GM20431 (cell line): ENCODE measurements around the gene CD248.
"Not testable (repeated sequence)": the region's sequence is repeated elsewhere in the genome, so short reads cannot be mapped to it uniquely, and the experiment has no call there.

Experiments
- in situ Hi-C: fragments of 300-500 bp; cut with MseI, MboI; formaldehyde crosslinking; loops from one replicate; pipeline ENCODE4 v1.15.0; 2020; ENCODE audit warnings: low sequenced_read_pairs; ENCODE audit not compliant: unreplicated experiment

Gene CD248

DNA sequence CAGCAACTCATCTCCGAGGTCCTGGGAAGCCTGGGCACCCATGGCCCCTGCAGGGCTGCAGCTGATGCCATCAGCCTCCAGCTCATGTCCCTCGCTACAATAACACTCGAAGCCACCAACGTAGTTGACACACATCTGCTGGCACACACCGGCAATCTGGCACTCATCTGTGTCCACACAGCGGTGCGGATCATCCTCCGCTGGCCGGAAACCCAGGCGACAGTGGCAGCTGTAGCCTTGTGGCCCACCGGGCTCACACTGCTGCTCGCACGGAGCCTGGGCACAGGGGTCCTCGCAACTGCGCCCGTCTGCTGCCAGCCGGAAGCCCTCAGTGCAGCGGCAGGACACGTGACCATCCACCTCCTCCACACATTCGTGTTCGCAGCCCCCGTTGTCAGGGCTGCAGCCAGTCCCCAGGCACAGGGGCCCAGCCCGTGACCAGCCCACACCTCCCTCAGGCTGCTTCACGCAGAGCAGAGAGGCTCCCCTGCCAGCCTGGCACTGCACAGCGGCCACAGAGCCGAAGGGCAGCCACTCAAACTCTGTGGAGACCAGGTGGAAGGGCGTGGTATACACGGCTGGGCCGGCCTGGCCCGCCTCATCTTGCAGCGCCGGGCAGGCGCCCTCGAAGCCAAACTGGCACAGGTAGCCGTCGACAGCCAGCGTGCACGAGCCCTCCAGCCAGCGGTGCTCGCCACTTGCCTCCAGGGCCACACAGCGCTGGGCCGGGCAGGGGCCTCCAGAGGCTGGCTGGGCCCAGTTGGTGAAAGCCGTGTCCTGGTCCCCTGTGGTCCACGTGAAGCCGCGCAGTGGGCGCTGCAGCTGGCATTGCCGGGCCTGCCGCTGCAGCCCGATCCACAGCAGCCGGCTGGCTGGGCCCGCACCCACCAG, 678 bp downstream of the CD248 start:
- in situ Hi-C loops, result no loop called here

DNA sequence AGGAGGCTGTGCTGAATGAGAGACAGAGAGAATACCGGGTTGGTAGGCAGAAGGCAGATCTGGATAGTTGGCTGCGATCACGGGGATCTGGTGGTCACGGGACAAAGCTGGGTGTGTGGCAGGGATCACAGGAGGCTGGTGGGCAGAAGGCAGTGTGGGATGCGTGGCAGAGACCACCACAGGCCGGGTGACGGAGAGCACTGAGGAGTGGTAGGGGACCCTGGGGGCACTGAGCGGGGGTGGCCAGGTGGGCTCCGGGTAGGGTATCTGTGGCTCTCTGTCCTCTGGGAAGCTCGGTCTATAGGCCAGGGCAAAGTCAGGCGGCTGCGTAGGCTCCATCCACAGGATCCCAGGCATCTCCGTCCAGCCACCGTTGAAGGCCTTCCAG, 1.4 kb downstream of the CD248 start:
- in situ Hi-C loops, result no loop called here

DNA sequence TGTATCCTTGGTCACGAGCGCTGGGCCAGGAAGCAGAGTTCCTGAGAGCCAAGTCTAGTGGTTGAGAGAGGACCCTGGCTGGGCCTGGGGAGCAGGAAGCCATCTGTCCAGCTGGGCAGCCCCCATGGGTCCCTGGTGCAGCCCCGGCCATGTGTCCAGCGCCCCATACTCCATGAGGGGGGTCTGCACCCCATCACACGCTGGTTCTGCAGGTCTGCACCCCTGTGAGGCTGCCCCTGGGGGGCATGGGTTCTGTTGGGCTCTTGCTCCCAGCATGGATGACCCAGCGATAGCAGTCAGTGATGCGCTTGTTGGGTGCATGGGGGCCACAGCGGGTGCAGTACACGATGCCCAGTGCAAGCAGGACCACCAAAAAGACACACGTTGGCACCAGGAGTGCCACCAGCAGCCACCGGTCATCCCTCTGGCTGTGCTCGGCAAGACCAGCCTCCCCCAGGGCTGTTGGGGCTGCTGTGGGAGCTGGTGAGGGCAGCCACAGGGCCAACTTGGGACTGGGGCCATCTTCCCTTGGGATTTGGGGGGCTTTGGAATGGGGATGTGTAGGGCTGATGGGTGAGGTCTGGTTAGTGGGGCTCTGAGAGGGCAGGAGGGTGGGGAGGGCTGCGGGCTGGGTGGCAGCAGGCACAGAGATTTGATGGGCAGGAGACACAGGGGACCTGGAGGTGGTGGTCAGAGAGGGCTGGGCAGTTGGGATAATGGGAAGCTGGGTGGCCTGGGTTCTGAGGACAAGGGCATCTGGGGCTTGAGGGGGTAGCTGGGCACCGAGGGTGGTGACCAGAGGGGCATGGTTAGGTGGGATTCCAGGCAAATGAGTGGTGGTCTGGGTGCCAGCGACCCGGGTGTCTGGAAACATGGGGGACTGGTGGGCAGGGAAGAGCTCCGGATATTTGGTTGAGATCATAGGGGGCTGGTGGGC, 2.0 kb downstream of the CD248 start:
- in situ Hi-C loops, result no loop called here

DNA sequence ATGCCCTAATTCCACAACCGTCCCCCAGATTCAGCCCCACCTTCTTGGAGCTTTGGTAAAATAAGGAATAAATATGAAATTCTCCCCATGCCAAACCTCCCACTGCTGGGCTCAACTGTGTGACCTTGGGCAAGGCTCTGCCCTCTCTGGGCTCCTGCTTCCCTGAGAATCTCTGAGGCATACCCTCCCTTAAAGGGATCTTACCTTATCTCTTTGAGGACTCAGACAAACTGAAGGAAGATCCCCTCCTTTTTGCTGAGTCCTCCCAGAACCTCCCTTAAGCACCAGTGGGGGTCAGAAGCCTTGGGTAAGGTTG, 2.7 kb downstream of the CD248 start:
- in situ Hi-C loops, result no loop called here

DNA sequence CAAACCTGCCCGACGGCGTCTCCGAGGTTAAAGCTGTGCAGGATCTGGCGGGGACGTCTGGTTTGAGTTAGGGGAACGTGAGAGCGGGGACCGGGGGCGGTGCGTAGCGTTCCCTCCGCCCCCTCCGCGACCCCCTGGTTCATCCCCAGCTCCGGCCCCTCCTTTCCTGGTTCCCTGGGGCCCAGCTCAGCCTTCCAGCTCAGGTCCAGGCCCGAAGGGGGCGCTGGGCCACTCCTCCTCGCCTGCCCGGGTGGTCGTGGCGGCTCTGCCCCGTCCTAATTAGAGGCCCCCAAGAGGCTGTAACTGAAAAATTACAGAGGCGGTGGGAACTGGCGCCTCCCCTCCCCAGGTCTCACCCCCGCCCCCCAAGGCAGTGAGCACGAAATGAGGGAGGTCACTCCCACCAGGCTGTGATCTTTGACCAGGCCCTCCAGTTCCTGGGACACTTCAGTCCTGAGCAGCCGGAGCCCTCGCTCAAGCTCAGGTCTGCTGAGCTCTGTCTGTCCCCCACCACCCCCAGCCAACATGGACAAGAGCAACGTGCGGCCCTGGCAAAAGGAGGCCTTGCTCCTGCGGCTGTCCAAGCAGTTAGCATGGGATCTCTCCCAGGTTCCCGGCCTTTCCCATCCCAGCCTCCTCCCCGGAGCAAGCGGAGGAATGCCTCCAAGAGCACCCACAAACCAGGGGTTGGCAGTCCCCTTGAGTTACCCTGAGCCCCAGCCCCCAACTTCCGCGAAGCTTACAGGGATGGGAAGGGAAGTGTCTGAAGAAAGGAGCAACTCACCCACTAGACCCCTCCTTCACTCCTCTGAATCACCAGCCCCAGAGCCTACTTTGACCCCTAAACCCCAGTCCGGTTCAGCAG, 3.3 kb downstream of the CD248 start:
- in situ Hi-C loops, result no loop called here

DNA sequence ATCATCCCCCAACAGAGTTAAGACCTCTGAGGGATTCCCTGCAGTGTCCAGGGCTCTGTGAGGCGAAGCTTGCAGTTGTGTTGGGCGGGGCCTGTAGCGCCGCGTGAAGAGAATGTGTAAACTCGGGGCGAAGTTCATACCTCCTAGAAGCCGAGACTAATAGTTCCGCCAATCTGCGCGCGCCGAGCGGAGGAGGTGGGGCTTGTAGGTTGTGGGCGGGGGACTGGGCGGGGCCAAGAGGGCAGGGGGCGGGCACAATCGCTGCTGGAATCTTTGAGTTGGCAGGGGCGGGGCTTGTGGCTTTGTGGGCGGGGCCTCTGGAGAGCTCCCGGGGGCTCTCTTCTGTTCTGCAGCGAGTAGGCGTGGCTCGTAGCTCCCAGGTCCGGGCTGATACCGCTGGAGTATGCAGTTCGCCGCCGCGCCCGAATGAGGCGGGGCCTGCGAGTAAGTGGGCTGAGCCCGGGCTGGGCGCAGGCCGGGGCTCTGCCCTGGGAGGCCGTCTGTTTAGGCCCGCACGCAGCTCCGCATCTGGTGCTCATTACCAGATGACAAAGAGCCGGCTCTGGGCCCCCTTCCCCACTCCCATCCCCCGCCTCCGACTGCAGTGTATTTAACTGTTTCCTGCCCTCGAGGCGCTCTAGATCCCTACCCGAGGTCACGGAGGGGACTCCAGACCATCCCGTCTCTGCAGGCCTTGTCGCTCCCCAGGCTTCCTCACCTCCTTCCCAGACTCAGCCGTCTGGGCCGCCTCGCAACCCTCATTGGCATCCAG, 4.1 kb downstream of the CD248 start:
- in situ Hi-C loops, result no loop called here

DNA sequence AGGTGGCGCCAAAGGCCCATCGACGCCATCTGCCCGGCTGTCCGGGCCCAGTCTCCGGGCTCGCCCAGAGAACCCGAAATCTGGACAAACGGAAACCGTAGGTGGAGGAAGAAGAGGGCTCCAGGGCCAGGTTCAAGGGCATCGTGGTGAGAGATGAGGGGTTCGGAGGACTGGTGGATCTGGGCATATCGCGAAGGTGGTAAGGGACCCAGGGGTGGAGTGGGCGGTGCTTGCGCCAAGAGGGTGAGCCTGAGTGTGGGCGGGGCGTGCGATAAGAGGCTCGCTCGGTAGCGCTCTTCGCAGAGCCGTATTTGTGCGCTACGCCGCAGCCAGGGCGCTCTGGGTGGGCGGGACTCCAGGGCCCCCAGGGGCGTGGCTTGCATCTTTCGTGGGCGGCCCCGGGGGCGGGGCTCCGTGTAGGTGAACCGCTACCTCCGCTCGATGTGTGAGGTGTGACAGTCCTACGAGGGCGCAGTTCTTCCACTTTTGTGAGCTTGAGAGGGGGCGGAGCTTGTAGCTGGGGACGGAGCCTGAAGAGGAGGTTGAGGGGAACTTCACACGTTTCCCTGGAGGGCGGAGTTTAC, 4.8 kb downstream of the CD248 start:
- in situ Hi-C loops, result no loop called here

DNA sequence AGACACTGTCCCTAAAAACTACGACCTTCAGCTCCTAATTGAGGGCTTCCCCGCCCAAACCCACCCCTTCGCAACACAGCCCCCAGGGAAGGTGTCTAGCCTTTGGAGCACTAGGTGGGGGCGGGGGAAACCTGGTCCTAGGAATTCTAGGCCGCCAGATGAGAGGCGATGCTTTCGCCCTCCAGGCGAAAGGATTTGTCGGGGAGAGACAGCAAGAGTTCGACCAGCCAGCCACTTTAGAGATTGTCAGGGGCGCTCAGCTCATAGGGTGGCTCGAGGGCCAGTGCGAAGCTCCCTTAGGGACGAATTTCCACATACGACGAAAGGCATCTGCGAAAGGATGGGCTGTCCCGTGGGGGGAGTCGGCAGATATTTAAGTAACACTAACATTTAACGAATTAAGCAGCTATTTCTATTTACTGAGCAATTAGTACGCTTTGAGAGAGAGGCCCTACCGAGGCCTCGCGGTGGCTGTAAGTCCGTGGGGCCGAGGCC, 5.3 kb downstream of the CD248 start:
- in situ Hi-C loops, result no loop called here

DNA sequence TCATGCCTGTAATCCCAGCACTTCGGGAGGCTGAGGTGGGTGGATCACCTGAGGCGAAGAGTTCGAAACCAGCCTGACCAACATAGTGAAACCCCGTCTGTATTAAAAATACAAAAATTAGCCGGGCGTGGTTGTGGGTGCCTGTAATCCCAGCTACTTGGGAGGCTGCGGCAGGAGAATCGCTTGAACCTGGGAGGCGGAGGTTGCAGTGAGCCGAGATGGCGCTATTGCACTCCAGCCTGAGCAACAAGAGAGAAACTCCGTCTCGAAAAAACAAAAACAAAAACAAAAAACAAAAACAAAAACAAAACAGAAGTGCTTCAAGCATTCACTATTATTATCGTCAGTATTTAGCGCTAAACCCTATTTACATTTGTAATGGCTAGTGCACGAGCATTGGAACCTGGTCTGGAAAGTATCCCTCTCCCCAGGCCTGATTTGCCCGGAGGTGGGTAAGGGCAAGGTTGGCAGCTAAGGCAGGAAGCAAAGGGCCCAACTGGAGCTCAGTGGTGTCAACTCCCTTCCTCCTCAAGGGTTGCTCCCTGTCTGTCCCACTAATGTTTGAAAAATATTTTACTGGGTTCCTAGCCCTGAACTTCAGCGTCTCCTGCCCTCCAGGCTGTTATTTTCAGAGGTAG, 5.9 kb downstream of the CD248 start:
- in situ Hi-C loops, result not testable (repeated sequence)

DNA sequence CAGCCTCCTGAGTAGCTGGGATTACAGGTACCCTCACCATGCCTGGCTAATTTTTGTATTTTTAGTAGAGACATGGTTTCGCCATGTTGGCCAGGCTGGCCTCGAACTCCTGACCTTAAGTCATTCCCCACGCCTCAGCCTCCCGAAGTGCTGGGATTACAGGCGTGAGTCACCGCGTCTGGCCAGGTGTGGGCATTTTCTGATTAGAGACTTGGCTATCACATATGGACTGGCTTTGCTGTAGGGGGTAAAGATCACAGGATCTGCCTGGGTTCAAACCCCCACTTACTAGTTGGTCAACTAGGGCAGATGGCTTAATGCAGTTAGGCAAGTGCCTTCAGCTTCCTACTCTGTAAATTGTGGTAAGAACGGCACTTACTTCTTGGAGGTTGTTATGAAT, 6.5 kb downstream of the CD248 start:
- in situ Hi-C loops, result no loop called here

DNA sequence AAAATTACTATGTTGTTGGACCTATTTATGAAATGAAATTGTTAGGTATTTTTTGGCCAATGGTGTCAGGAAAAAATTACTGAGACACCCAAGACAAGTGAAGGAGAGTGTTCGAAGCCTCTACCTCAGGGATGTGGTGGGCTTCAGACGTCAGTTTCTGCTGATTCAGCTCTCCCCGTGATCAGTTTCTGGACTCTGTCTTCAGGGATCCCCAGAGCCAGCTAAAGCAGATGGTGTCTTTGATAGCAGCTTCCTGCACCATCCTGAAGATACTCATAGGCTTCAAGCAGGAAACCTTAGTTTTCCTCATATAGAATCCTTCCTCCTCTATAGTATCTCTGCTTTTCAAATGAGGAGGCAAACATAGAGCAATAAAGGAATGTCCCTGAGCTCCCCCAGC, 7.4 kb downstream of the CD248 start:
- in situ Hi-C loops, result no loop called here

DNA sequence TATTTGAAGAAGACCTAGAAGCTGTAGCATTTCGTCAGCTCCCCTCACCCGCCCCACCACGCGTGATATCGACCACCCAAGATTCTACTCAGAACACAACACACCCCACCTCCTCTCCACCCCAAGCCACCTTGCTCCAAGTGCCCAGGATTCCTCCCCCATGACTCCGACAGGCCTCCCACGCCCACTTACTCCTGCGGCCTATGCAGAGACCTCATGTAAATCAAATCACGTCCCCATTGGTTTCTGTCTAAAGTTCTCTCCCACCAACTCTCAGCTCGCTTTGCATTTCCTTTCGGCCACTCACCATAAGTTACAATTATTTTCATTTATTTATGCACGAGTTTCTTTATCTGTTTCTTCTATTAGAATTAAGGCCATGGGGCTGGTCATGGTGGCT, 14.2 kb downstream of the CD248 start:
- in situ Hi-C loops, result no loop called here

DNA sequence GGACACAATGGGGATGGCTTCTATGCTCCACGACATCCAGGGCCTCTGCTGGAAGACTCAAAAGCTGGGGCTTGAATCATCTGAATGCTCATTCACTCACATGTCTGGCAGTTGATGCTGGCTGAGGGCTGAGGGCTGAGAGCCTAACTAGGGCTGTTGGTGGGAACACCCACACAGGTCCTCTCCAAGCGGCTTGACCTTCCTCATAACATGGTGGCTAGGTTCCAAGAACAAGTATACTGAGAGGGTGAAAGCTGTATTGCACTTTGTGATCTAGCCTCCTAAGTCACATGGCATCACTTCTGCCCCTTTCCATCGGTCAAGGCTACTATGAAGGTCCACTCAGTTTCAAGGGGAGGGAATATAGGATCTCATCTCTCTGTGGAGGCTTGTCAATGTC, 17.7 kb downstream of the CD248 start:
- in situ Hi-C loops, result no loop called here

DNA sequence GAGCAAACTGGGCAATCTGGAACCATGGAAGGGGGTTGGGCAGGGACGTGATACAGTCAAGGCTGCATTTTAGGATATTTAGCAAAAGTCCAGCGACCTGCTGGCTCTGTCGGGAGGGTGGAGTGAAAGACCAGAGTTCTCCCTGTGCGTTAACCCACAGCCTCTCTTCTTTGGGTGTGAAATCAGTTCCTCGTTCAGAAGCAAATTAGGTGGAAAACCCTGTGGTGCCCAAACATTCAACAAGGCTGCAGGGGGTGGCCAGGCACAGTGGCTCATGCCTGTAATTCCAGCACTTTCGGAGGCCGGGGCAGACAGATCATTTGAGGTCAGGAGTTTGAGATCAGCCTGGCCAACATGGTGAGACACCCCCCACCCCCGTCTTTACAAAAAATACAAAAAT, 19.2 kb downstream of the CD248 start:
- in situ Hi-C loops, result no loop called here

DNA sequence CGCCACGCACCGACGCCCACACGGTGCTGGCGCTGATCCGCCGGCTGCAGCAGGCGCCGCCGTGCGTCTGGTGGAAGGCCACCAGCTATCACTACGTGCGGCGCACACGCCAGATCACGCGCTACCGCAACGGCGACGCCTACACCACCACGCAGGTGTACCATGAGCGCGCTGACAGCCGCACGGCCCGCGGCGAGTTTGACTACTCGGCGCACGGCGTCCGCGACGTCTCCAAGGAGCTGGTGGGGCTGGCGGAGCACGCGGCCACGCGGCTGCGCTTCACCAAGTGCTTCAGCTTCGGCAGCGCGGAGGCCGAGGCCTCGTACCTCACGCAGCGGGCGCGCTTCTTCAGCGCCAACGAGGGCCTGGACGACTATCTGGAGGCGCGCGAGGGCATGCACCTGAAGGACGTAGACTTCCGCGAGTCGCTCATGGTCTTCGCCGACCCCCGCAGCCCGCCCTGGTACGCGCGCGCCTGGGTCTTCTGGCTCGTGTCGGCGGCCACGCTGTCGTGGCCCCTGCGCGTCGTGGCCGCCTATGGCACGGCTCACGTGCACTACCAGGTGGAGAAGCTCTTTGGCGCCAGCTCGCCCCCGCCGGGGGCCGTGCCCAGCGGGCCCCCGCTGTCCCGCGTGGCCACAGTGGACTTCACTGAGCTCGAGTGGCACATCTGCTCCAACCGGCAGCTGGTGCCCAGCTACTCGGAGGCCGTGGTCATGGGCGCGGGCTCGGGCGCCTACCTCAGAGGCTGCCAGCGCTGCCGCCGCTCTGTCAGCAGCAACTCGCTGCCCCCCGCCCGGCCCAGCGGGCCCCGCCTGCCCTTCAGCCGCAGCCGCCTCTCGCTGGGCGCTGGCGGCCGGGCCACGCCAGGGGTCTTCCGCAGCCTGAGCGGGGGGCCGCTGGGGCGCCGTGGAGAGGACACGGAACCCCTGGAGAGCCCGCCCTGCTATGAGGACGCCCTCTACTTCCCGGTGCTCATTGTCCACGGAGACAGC, 21.9 kb downstream of the CD248 start:
- in situ Hi-C loops, result no loop called here

DNA sequence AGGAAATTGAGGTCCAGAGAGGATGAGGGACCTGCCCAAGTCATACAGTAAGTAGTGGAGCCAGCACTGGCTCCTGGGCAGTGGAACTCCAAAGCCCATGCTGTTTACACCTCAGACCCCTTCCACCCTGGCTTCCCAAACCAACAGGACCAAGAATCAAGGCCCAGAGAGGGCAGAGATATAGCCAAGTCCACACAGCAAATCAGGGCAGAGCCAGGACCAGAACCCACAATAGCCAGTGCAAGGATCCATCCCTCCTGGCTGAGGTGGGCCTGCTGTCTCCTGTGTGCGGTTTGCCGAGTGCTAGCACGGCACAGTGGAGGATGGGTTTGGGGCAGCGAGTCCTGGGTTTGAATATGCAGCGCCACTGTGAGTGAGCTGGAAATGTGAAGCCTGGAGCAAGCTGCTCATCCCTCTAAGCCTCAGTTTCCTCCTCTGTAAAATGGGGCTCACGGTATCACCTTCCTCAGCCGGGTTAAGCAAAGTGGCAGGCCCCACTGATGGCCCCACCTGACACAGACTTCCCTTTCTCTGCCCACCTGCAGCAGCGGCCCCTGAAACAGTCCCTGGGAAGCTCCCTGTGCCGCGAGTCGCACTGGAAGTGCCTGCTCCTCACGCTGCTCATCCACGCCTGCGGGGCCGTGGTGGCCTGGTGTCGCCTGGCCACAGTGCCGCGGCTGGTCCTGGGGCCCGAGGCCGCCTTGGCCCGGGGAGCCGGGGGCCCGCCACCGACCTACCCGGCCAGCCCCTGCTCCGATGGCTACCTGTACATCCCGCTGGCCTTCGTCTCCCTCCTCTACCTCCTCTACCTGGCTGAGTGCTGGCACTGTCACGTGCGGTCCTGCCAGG, 22.8 kb downstream of the CD248 start:
- in situ Hi-C loops, result no loop called here

DNA sequence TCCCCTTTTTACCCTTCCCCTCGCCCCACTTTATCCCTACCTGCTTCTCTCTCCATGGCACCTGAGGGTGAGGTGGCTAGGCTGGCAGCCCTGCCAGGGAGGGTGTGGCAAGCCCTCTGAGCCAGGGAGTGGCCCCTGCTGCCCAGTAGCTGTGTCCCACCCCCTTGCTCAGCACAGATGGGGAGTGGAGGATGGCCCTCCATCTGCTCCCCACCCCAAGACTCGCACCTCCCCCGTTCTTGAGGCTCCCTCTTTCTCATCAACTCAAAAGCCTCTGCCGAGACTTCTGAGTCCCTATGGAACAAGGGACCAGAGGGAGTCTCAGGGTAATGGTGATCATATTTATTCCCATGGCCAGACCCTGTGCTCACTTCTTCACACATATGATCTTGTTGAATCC, 23.5 kb downstream of the CD248 start:
- in situ Hi-C loops, result no loop called here
